Esophagus squamous epithelium (tissue), 5 donors: ENCODE data around the gene WIZ. TPM values are rescaled to one million over a fixed set of nuclear protein-coding genes. Genes with fewer than 3 reads are reported as not detected.

Source experiments
- DNase-seq: peaks from one replicate; lab custom pipeline; 2025; lab: John Stamatoyannopoulos, UW
- H3K27ac ChIP-seq, 4 donors: fragments of 200-600 bp; sonication (generic); one replicate each; pipeline ENCODE4 v1.5.1; 2016 to 2019; ENCODE audit warnings: mild to moderate bottlenecking in 1 of 4
- H3K27me3 ChIP-seq, 4 donors: fragments of 200-600 bp; sonication (generic); 1 replicate in 3 of 4; 2 replicates in 1 of 4; pipeline versions ENCODE4 v1.5.1 to v1.6.0; 2017 to 2021; ENCODE audit warnings: antibody characterized with exemption in 1 of 4
- H3K36me3 ChIP-seq, 3 donors: fragments of 200-600 bp; sonication (generic); one replicate each; pipeline ENCODE4 v1.5.1; 2016 to 2019
- H3K4me1 ChIP-seq, 3 donors: fragments of 200-600 bp; sonication (generic); one replicate each; pipeline ENCODE4 v1.5.1; 2017 to 2019
- H3K4me3 ChIP-seq, 4 donors: fragments of 200-600 bp; sonication (generic); 1 replicate in 3 of 4; 2 replicates in 1 of 4; pipeline ENCODE4 v1.5.1; 2016 to 2019; ENCODE audit warnings: mild to moderate bottlenecking in 2 of 4, moderate library complexity in 1 of 4
- H3K9me3 ChIP-seq, 3 donors: fragments of 200-600 bp; sonication (generic); one replicate each; pipeline ENCODE4 v1.5.1; 2016 to 2019
- CTCF ChIP-seq, 6 experiments: fragments of 450-650 bp in 4 of 6; fragments of 200-600 bp in 2 of 6; sonication (generic) in 2 of 6; IDR thresholded peaks; one replicate each; pipeline ENCODE4 v1.5.1; 2016 to 2019; ENCODE audit warnings: antibody characterized with exemption in 6 of 6, mild to moderate bottlenecking in 4 of 6, moderate library complexity in 4 of 6
- POLR2A ChIP-seq, 4 donors: fragments of 450-650 bp; IDR thresholded peaks; one replicate each; pipeline ENCODE4 v1.6.1; 2017; ENCODE audit warnings: antibody characterized with exemption in 4 of 4, mild to moderate bottlenecking in 4 of 4, moderate library complexity in 3 of 4
- WGBS, 2 donors: methylation state at CpG; one replicate each; pipeline ENCODE4 v1.1.5; 2018; 5-methylcytosine and 5-hydroxymethylcytosine counted together
- intact Hi-C: fragments of 100-400 bp; cut with DNase I; formaldehyde crosslinking; loops from one replicate; pipeline ENCODE4 v1.15.0; 2022
- total RNA-seq, 4 donors: library from RNA; depleted of rRNA; stranded (reverse); fragments of >200 nt; gene quantifications; one replicate each; pipeline ENCODE4 v1.1.0, GENCODE V29; 2016
- donor health status: DM: yes; HTN: yes; CAD: no.

Gene WIZ
- total RNA-seq, 4 donors from 2014 or later: 17.2 to 36.5 (median 30.0) TPM

- Histone ChIP-seq H3K36me3 (peaks cover 0 to 28% (median 6%) of the 10 kb centered on the region in 3 donors), H3K27ac (no peak overlapping the region), H3K27me3 (no peaks in the 10 kb centered on the region), H3K9me3 (no peaks in the 10 kb centered on the region), H3K4me3 (no peak overlapping the region), H3K4me1 (peaks cover 20 to 27% (median 21%) of the 10 kb centered on the region in 3 donors)
- no peak for DNase-seq
- TF ChIP-seq CTCF (IDR thresholded peaks at IDR 0.05) (no peak), POLR2A (IDR thresholded peaks at IDR 0.05) (no peak)
- intact Hi-C loops: no loop called here
- WGBS, 2 donors: 86 to 95% methylated on average over 5 to 6 of the region's 6 CpGs
Observed at GRCh38 chr19:15381864-15382263, 67.9 kb downstream of the WIZ start.

GRCh38 chr19:15381429-15381828 lies 68.3 kb downstream of the WIZ start:
- 79% methylated on average over 2 of the region's 2 CpGs for WGBS, 2 donors
- H3K27me3 ChIP-seq: no peaks in the 10 kb centered on the region
- DNase-seq: no peak
- peak overlapping the region in 2 of 4 donors; percentile 94 to 98 for H3K27ac ChIP-seq
- intact Hi-C loops: no loop called here
- no peak overlapping the region for H3K4me3 ChIP-seq
- peaks cover 23 to 31% (median 25%) of the 10 kb centered on the region in 3 donors for H3K4me1 ChIP-seq
- H3K36me3 ChIP-seq: peaks cover 0 to 24% (median 6%) of the 10 kb centered on the region in 3 donors
- no peak for TF ChIP-seq POLR2A (IDR thresholded peaks at IDR 0.05)
- TF ChIP-seq CTCF (IDR thresholded peaks at IDR 0.05): no peak
- H3K9me3 ChIP-seq: no peaks in the 10 kb centered on the region

- Histone ChIP-seq H3K27me3 (no peaks in the 10 kb centered on the region), H3K27ac (peak overlapping the region; percentile 94 to 99 (median 97)), H3K9me3 (no peaks in the 10 kb centered on the region), H3K4me1 (peaks cover 23 to 44% (median 37%) of the 10 kb centered on the region in 3 donors), H3K4me3 (peak overlapping the region; percentile 74 to 100 (median 96)), H3K36me3 (peaks cover 0 to 12% (median 0%) of the 10 kb centered on the region in 3 donors)
- 3 to 10% methylated on average over 2 to 5 of the region's 56 CpGs for WGBS, 2 donors
- TF ChIP-seq POLR2A (IDR thresholded peaks at IDR 0.05): peak in 1 of 4 donors; percentile 35
- TF ChIP-seq CTCF (IDR thresholded peaks at IDR 0.05): peak in 1 of 6 experiments; percentile 14
- intact Hi-C loops: loop anchor here (10.0 kb wide), 1 partner anchor 115 kb away; no protein-coding TSS in a partner anchor
- DNase-seq: no peak
Observed at GRCh38 chr19:15379999-15380647, 69.6 kb downstream of the WIZ start.

GRCh38 chr19:15379083-15379998 lies 70.4 kb downstream of the WIZ start, which contains the start of gene AKAP8:
AKAP8 (minus strand) TSS chr19:15379787; CDS start chr19:15379731, 56 bp downstream.
- 0% methylated on average over 19 of the region's 111 CpGs; no CpG with 5 or more reads in 1 of the 2 donors for WGBS, 2 donors
- Histone ChIP-seq H3K27me3 (no peaks in the 10 kb centered on the region), H3K4me1 (peaks cover 23 to 52% (median 45%) of the 10 kb centered on the region in 3 donors), H3K27ac (peak within 1 kb of the TSS; percentile 94 to 99 (median 97)), H3K4me3 (peak within 1 kb of the TSS; percentile 74 to 100 (median 96)), H3K9me3 (no peaks in the 10 kb centered on the region), H3K36me3 (peaks cover 0 to 18% (median 0%) of the 10 kb centered on the region in 3 donors)
- DNase-seq: peak; percentile 88
- TF ChIP-seq POLR2A (IDR thresholded peaks at IDR 0.05): peak in 3 of 4 donors; percentile 58 to 82 (median 71)
- TF ChIP-seq CTCF (IDR thresholded peaks at IDR 0.05): no peak
- intact Hi-C loops: loop anchor here (10.0 kb wide), 1 partner anchor 115 kb away; no protein-coding TSS in a partner anchor
